Suprapubic skin (tissue), 4 donors: ENCODE data around the gene TESMIN. TPM values are rescaled to one million over a fixed set of nuclear protein-coding genes. Genes with fewer than 3 reads are reported as not detected.

Source experiments
- DNase-seq, 2 donors: peaks; one replicate each; pipeline ENCODE4 v3.0.0-alpha.2; 2019; ENCODE audit warnings: low spot score in 2 of 2
- H3K27ac ChIP-seq: fragments of 200-600 bp; sonication (generic); one replicate; pipeline ENCODE4 v1.5.1; 2019
- H3K27me3 ChIP-seq: fragments of 200-600 bp; sonication (generic); one replicate; pipeline ENCODE4 v1.5.1; 2019
- H3K36me3 ChIP-seq: fragments of 200-600 bp; sonication (generic); one replicate; pipeline ENCODE4 v1.5.1; 2019
- H3K4me1 ChIP-seq: fragments of 200-600 bp; sonication (generic); one replicate; pipeline ENCODE4 v1.5.1; 2019
- H3K4me3 ChIP-seq: fragments of 200-600 bp; sonication (generic); one replicate; pipeline ENCODE4 v1.5.1; 2019; ENCODE audit warnings: mild to moderate bottlenecking
- H3K9me3 ChIP-seq: fragments of 200-600 bp; sonication (generic); one replicate; pipeline ENCODE4 v1.5.1; 2019
- CTCF ChIP-seq, 2 donors: fragments of 200-600 bp in 1 of 2; fragments of 450-650 bp in 1 of 2; sonication (generic) in 1 of 2; IDR thresholded peaks; one replicate each; pipeline ENCODE4 v1.5.1; 2016 to 2019; ENCODE audit warnings: antibody characterized with exemption in 2 of 2, mild to moderate bottlenecking in 1 of 2, moderate library complexity in 1 of 2
- EP300 ChIP-seq: sonication (generic); formaldehyde crosslinking; IDR thresholded peaks from one replicate; pipeline ENCODE4 v1.6.1; 2017; ENCODE audit warnings: antibody characterized with exemption
- POLR2A ChIP-seq, 2 donors: fragments of 450-650 bp; IDR thresholded peaks; one replicate each; pipeline ENCODE4 v1.6.1; 2017; ENCODE audit warnings: antibody characterized with exemption in 2 of 2, mild to moderate bottlenecking in 2 of 2, moderate library complexity in 2 of 2
- POLR2AphosphoS5 ChIP-seq, 3 donors: sonication (generic); formaldehyde crosslinking; IDR thresholded peaks; one replicate each; pipeline ENCODE4 v1.6.1; 2017; ENCODE audit warnings: antibody characterized with exemption in 3 of 3
- WGBS: methylation state at CpG from one replicate; pipeline ENCODE4 v1.1.5; 2018; 5-methylcytosine and 5-hydroxymethylcytosine counted together
- total RNA-seq, 4 donors: library from RNA; depleted of rRNA; stranded (reverse); fragments of >200 nt; gene quantifications; one replicate each; pipeline ENCODE4 v1.1.0, GENCODE V29; 2016

The TESMIN gene
- total RNA-seq, 4 donors from 2014 or later, result 1.2 to 3.5 (median 2.8) TPM

GRCh38 chr11:68674461-68674860, 76.9 kb downstream of the TESMIN start:
- WGBS, result 95% methylated on average over 16 of the region's 16 CpGs
- Histone ChIP-seq H3K27me3 (peaks cover 6% of the 10 kb centered on the region), H3K4me1 (peaks cover 7% of the 10 kb centered on the region), H3K27ac (no peak overlapping the region), H3K9me3 (no peaks in the 10 kb centered on the region), H3K36me3 (no peaks in the 10 kb centered on the region), H3K4me3 (no peak overlapping the region)
- no peak for DNase-seq
- TF ChIP-seq POLR2AphosphoS5 (IDR thresholded peaks at IDR 0.05) (no peak), EP300 (no peak), CTCF (IDR thresholded peaks at IDR 0.05) (no peak), POLR2A (IDR thresholded peaks at IDR 0.05) (no peak)

- DNase-seq, result no peak
- H3K27ac ChIP-seq, result no peak overlapping the region
- WGBS, result 89% methylated on average over 9 of the region's 11 CpGs
- TF ChIP-seq EP300 (no peak), POLR2AphosphoS5 (IDR thresholded peaks at IDR 0.05) (no peak), POLR2A (IDR thresholded peaks at IDR 0.05) (no peak), CTCF (IDR thresholded peaks at IDR 0.05) (no peak)
- peaks cover 7% of the 10 kb centered on the region for H3K4me1 ChIP-seq
- H3K4me3 ChIP-seq, result no peak overlapping the region
- no peaks in the 10 kb centered on the region for H3K9me3 ChIP-seq
- H3K27me3 ChIP-seq, result peaks cover 6% of the 10 kb centered on the region
- no peaks in the 10 kb centered on the region for H3K36me3 ChIP-seq
Measured at GRCh38 chr11:68673991-68674390, 77.3 kb downstream of the TESMIN start.

- Histone ChIP-seq H3K9me3 (no peaks in the 10 kb centered on the region), H3K27ac (no peak overlapping the region), H3K27me3 (peaks cover 6% of the 10 kb centered on the region), H3K4me1 (peaks cover 7% of the 10 kb centered on the region), H3K4me3 (no peak overlapping the region), H3K36me3 (no peaks in the 10 kb centered on the region)
- DNase-seq, result no peak
- WGBS, result 83% methylated on average over 6 of the region's 6 CpGs
- TF ChIP-seq CTCF (IDR thresholded peaks at IDR 0.05) (no peak), EP300 (no peak), POLR2A (IDR thresholded peaks at IDR 0.05) (no peak), POLR2AphosphoS5 (IDR thresholded peaks at IDR 0.05) (no peak)
Measured at GRCh38 chr11:68673306-68673945, 77.9 kb downstream of the TESMIN start.

GRCh38 chr11:68670208-68670992, 80.9 kb downstream of the TESMIN start:
- H3K27me3 ChIP-seq, result peaks cover 6% of the 10 kb centered on the region
- TF ChIP-seq POLR2A (IDR thresholded peaks at IDR 0.05), result no peak
- no peak for TF ChIP-seq EP300
- no peak for TF ChIP-seq CTCF (IDR thresholded peaks at IDR 0.05)
- TF ChIP-seq POLR2AphosphoS5 (IDR thresholded peaks at IDR 0.05), result no peak
- H3K4me3 ChIP-seq, result no peak overlapping the region
- H3K36me3 ChIP-seq, result no peaks in the 10 kb centered on the region
- 87% methylated on average over 21 of the region's 33 CpGs for WGBS
- no peaks in the 10 kb centered on the region for H3K9me3 ChIP-seq
- DNase-seq, result no peak
- no peaks in the 10 kb centered on the region for H3K4me1 ChIP-seq
- H3K27ac ChIP-seq, result no peak overlapping the region
